A549 (cell line): ENCODE measurements around the gene CSF3R. TPM values are rescaled to one million over a fixed set of nuclear protein-coding genes. Genes with fewer than 3 reads are reported as not detected.
A peak's percentile ranks its signal among the peaks of the same experiment; 100 is the strongest.

Experiments
- ATAC-seq, 2 experiments: fragments of 200-7000 bp in 1 of 2; fragments of >200 bp in 1 of 2; cut with Nextera tagmentation in 1 of 2; cut with Tn5 transposase in 1 of 2; 3 replicates each; pipeline versions ENCODE4 v1.8.0 to v1.9.1; 2018 to 2020; ENCODE audit warnings: mild to moderate bottlenecking in 1 of 2, moderate library complexity in 1 of 2
- CTCF ChIA-PET: fragments of 300-600 bp; sonication (Branson Sonifier 250); formaldehyde crosslinking; extraction: SDS; loops from one replicate; lab custom pipeline; 2021; ENCODE audit warnings: antibody characterized with exemption, inconsistent platforms; lab: Yijun Ruan, JAX
- POLR2A ChIA-PET: fragments of 350-600 bp; formaldehyde crosslinking; extraction: SDS; loops from one replicate; lab custom pipeline; 2021; ENCODE audit warnings: antibody characterized with exemption, inconsistent platforms; lab: Yijun Ruan, JAX
- DNase-seq, 2 experiments: peaks; one replicate each; pipeline versions ENCODE4 v3.0.0 to v3.0.0-alpha.2; 2011 to 2016; ENCODE audit warnings: low read depth in 1 of 2, low spot score in 1 of 2
- FAIRE-seq: peaks from 2 replicates; lab custom pipeline; 2011; peaks lifted over from hg19 to GRCh38; lab: Jason Lieb, UNC
- H3K27ac ChIP-seq, 2 experiments: fragments of >200 bp; sonication (Bioruptor Twin); formaldehyde crosslinking; 3 replicates each; pipeline ENCODE4 v1.5.1; 2016 to 2017
- H3K4me1 ChIP-seq: fragments of >200 bp; sonication (Bioruptor Twin); formaldehyde crosslinking; 3 replicates; pipeline ENCODE4 v1.6.1; 2016
- H3K4me2 ChIP-seq: fragments of >200 bp; sonication (Bioruptor Twin); formaldehyde crosslinking; 3 replicates; pipeline ENCODE4 v1.6.1; 2016
- H3K4me3 ChIP-seq: fragments of >200 bp; sonication (Bioruptor Twin); formaldehyde crosslinking; 3 replicates; pipeline ENCODE4 v1.5.1; 2016
- H3K9me3 ChIP-seq: fragments of >200 bp; sonication (Bioruptor Twin); formaldehyde crosslinking; 3 replicates; pipeline ENCODE4 v1.6.1; 2016
- BHLHE40 ChIP-seq: IDR thresholded peaks from 2 replicates; pipeline ENCODE4 v1.6.1; 2012; ENCODE audit warnings: low read depth, low read length, inconsistent platforms
- CHD2 ChIP-seq: fragments of 150-350 bp; IDR thresholded peaks from 2 replicates; pipeline ENCODE4 v1.6.1; 2014; ENCODE audit warnings: low read length; ENCODE audit not compliant: partially characterized antibody
- CHD4 ChIP-seq: fragments of 200-600 bp; sonication (generic); IDR thresholded peaks from 2 replicates; pipeline ENCODE4 v1.6.1; 2016; ENCODE audit warnings: antibody characterized with exemption, mild to moderate bottlenecking, borderline replicate concordance
- EHMT2 ChIP-seq: fragments of 200-600 bp; sonication (generic); IDR thresholded peaks from 2 replicates; pipeline ENCODE4 v1.6.1; 2016; ENCODE audit warnings: antibody characterized with exemption, low read depth, mild to moderate bottlenecking, moderate library complexity
- ELK1 ChIP-seq: fragments of 150-350 bp; IDR thresholded peaks from 2 replicates; pipeline ENCODE4 v1.6.1; 2014; ENCODE audit warnings: low read depth, mild to moderate bottlenecking, low read length
- EP300 ChIP-seq, 2 experiments: fragments of >200 bp; sonication (Bioruptor Twin); formaldehyde crosslinking; IDR thresholded peaks; 2 replicates in 1 of 2; 3 replicates in 1 of 2; pipeline ENCODE4 v1.6.1; 2016 to 2017
- FOSB ChIP-seq: fragments of 250-450 bp; sonication (Bioruptor Pico); IDR thresholded peaks from 2 replicates; pipeline ENCODE4 v1.5.0; 2020; ENCODE audit warnings: mild to moderate bottlenecking, moderate library complexity
- FOSL2 ChIP-seq, 2 experiments: fragments of 450-650 bp in 1 of 2; fragments of >200 bp in 1 of 2; sonication (Bioruptor Twin) in 1 of 2; formaldehyde crosslinking; IDR thresholded peaks; 2 replicates each; pipeline versions ENCODE4 v1.5.0 to v1.6.1; 2016 to 2020; ENCODE audit warnings: mild to moderate bottlenecking in 1 of 2, moderate library complexity in 1 of 2
- HDAC2 ChIP-seq: fragments of 200-600 bp; sonication (generic); IDR thresholded peaks from 2 replicates; pipeline ENCODE4 v1.6.1; 2016
- HOXA7 ChIP-seq: fragments of 250-450 bp; sonication (Bioruptor Pico); IDR thresholded peaks from 2 replicates; pipeline ENCODE4 v1.5.0; 2020; ENCODE audit warnings: mild to moderate bottlenecking, moderate library complexity
- JUNB ChIP-seq: fragments of >200 bp; sonication (Bioruptor Twin); formaldehyde crosslinking; IDR thresholded peaks from 2 replicates; pipeline ENCODE4 v1.6.1; 2016
- MAFK ChIP-seq: fragments of 450-650 bp; IDR thresholded peaks from 2 replicates; pipeline ENCODE4 v1.6.1; 2014; ENCODE audit not compliant: partially characterized antibody
- NPAS2 ChIP-seq: fragments of 250-450 bp; sonication (Bioruptor Pico); IDR thresholded peaks from 2 replicates; pipeline ENCODE4 v1.8.0; 2022; ENCODE audit warnings: mild to moderate bottlenecking, moderate library complexity, borderline replicate concordance
- PHF8 ChIP-seq: fragments of 200-600 bp; sonication (generic); IDR thresholded peaks from 2 replicates; pipeline ENCODE4 v1.6.1; 2016; ENCODE audit warnings: low read depth, mild to moderate bottlenecking, antibody characterized with exemption, moderate library complexity, borderline replicate concordance
- POLR2AphosphoS2 ChIP-seq: conservative IDR thresholded peaks from 2 replicates; pipeline ENCODE4 v1.6.1; 2012; ENCODE audit warnings: low read length, improper control_type of control experiment, inconsistent platforms
- RAD21 ChIP-seq, 2 experiments: fragments of >200 bp in 1 of 2; sonication (Bioruptor Twin) in 1 of 2; formaldehyde crosslinking in 1 of 2; IDR thresholded peaks in 1 of 2; conservative IDR thresholded peaks in 1 of 2; 2 replicates in 1 of 2; 3 replicates in 1 of 2; pipeline ENCODE4 v1.6.1; 2012 to 2018; ENCODE audit warnings: inconsistent platforms in 1 of 2
- WGBS: methylation state at CpG from one replicate; pipeline ENCODE4 v1.1.6; 2017; ENCODE audit errors: missing lambda C conversion rate; 5-methylcytosine and 5-hydroxymethylcytosine counted together
- polyA plus RNA-seq, 4 experiments: library from polyadenylated mRNA; depleted of rRNA in 3 of 4; stranded (reverse); fragments of >200 nt; fragmentation: RNase III in 1 of 4; extraction: RNeasy Plus Mini Kit Qiagen cat#74134 plus additional on column Dnase treatment in 1 of 4; gene quantifications; 2 replicates in 3 of 4; 3 replicates in 1 of 4; pipeline ENCODE4 v1.2.3, GENCODE V29; 2011 to 2017

Gene CSF3R
- polyA plus RNA-seq, 2 of the 4 experiments (the other 2 are of a cell fraction), result not detected

- H3K27ac ChIP-seq, result no peak overlapping the region
- CTCF ChIA-PET, result interaction anchor here (0.6 kb wide), 1 partner anchor 319 kb away, joined by 3 read pairs; no protein-coding TSS in a partner anchor
- 84% methylated on average over 2 of the region's 2 CpGs for WGBS
- no peaks in the 10 kb centered on the region for H3K9me3 ChIP-seq
- DNase-seq, result no peak
- H3K4me1 ChIP-seq, result peaks cover 21% of the 10 kb centered on the region
- no peak overlapping the region for H3K4me3 ChIP-seq
- no peak overlapping the region for H3K4me2 ChIP-seq
- POLR2A ChIA-PET, result no interaction called here
- no peak for ATAC-seq
- no peak for TF ChIP-seq ELK1
- TF ChIP-seq NPAS2, result no peak
- no peak for TF ChIP-seq HOXA7 (CRISPR knock-in tag)
- TF ChIP-seq JUNB, result no peak
- no peak for TF ChIP-seq HDAC2
- no peak for FAIRE-seq
Measured at GRCh38 chr1:36484099-36484498, 1.4 kb upstream of the CSF3R start.

- TF ChIP-seq EP300 (IDR thresholded peaks at IDR 0.05), result no peak
- no peak for TF ChIP-seq RAD21 (conservative IDR thresholded peaks at IDR 0.05 in 1 of 2, IDR thresholded peaks at IDR 0.05 in 1 of 2)
- TF ChIP-seq POLR2AphosphoS2, result no peak
- TF ChIP-seq FOSL2 (IDR thresholded peaks at IDR 0.05), result no peak
- TF ChIP-seq FOSL2 (CRISPR knock-in tag; IDR thresholded peaks at IDR 0.05), result no peak
- no peak for TF ChIP-seq CHD2
- no peak for TF ChIP-seq PHF8
- TF ChIP-seq FOSB (CRISPR knock-in tag), result no peak
- no peak for ATAC-seq
Measured at GRCh38 chr1:36481771-36482723, 666 bp downstream of the CSF3R start.

GRCh38 chr1:36481091-36481490 is 1.6 kb downstream of the CSF3R start:
- no peaks in the 10 kb centered on the region for H3K9me3 ChIP-seq
- FAIRE-seq (no peak), ATAC-seq (no peak), DNase-seq (no peak)
- POLR2A ChIA-PET, result no interaction called here
- no peak for TF ChIP-seq BHLHE40
- TF ChIP-seq ELK1, result no peak
- TF ChIP-seq CHD4, result no peak
- TF ChIP-seq MAFK, result no peak
- TF ChIP-seq EHMT2, result no peak
- WGBS, result 100% methylated on average over 1 of the region's 6 CpGs
- H3K4me3 ChIP-seq, result no peak overlapping the region
- CTCF ChIA-PET, result no interaction called here
- peaks cover 3% of the 10 kb centered on the region for H3K4me1 ChIP-seq
- H3K27ac ChIP-seq, result no peak overlapping the region
- H3K4me2 ChIP-seq, result no peak overlapping the region

More at GRCh38 chr1:36481771-36482723, 666 bp downstream of the CSF3R start:
- peaks cover 12% of the 10 kb centered on the region for H3K4me1 ChIP-seq
- no peaks in the 10 kb centered on the region for H3K9me3 ChIP-seq
- no peak for FAIRE-seq
- WGBS, result 75% methylated on average over 25 of the region's 26 CpGs
- no peak for DNase-seq
- ChIA-PET POLR2A (interaction anchor here (1.4 kb wide), 1 partner anchor 18 kb away, joined by 4 read pairs; the partner anchor contains the start of gene MRPS15), CTCF (interaction anchor here (1.3 kb wide), 1 partner anchor 34 kb away, joined by 5 read pairs; no protein-coding TSS in a partner anchor)
- H3K4me2 ChIP-seq, result no peak overlapping the region
- H3K27ac ChIP-seq, result peak overlapping the region in 1 of 2 experiments; percentile 39; a peak in 2 of 6 replicates
- H3K4me3 ChIP-seq, result no peak overlapping the region
